Transverse colon (tissue), 3 donors: ENCODE measurements around the gene SLC16A6.
"Not testable (repeated sequence)": the region's sequence is repeated elsewhere in the genome, so short reads cannot be mapped to it uniquely, and the experiment has no call there.

ENCODE experiments used
- CTCF ChIP-seq, 5 experiments: fragments of 200-600 bp in 3 of 5; fragments of 450-650 bp in 2 of 5; sonication (generic) in 3 of 5; IDR thresholded peaks; 1 replicate in 2 of 5; 2 replicates in 3 of 5; pipeline ENCODE4 v1.5.1; 2016 to 2017; ENCODE audit warnings: antibody characterized with exemption in 5 of 5, inconsistent platforms in 3 of 5, mild to moderate bottlenecking in 2 of 5, moderate library complexity in 1 of 5
- POLR2A ChIP-seq: fragments of 450-650 bp; IDR thresholded peaks from one replicate; pipeline ENCODE4 v1.6.1; 2016; ENCODE audit warnings: antibody characterized with exemption, mild to moderate bottlenecking, moderate library complexity

GRCh38 chr17:68225055-68225454 is 65.9 kb downstream of the SLC16A6 start:
- not testable (repeated sequence) for TF ChIP-seq CTCF (IDR thresholded peaks at IDR 0.05); POLR2A
